ENCODE data around the gene SERPINB12. TPM values are rescaled to one million over a fixed set of nuclear protein-coding genes. Genes with fewer than 3 reads are reported as not detected.
A peak's percentile ranks its signal among the peaks of the same experiment; 100 is the strongest.

SERPINB12 gene
- polyA plus RNA-seq (2013, experiment 1 of 2): not detected
- not detected for polyA plus RNA-seq (2013, experiment 2 of 2)

- Histone ChIP-seq H3K9me3 (ENCODE audit: control insufficient read depth, low read length) (no peaks in the 10 kb centered on the region), H3K18ac (ENCODE audit: low read depth in 1 of 2, low read length in 2 of 2) (no peak within 1 kb of the TSS), H3K36me3 (ENCODE audit: control insufficient read depth in 1 of 2, insufficient read depth in 2 of 2, low read depth in 1 of 2, low read length in 2 of 2) (no peaks in the 10 kb centered on the region), H3K27ac (ENCODE audit: low read length, poor library complexity, severe bottlenecking) (no peak within 1 kb of the TSS), H2BK12ac (ENCODE audit: low read length in 2 of 2) (no peak within 1 kb of the TSS), H2BK120ac (ENCODE audit: low read depth, low read length) (no peak within 1 kb of the TSS), H3K79me1 (replicated peaks; ENCODE audit: low read length, poor library complexity, severe bottlenecking) (no peaks in the 10 kb centered on the region), H4K91ac (ENCODE audit: low read length) (no peak within 1 kb of the TSS), H3K9ac (ENCODE audit: low read length) (no peak within 1 kb of the TSS), H3K4me1 (ENCODE audit: control insufficient read depth, insufficient read depth, low read depth, low read length) (no peaks in the 10 kb centered on the region), H3K23ac (ENCODE audit: low read length in 2 of 2) (no peak within 1 kb of the TSS), H3K4ac (ENCODE audit: low read depth in 1 of 2, low read length in 2 of 2) (no peak within 1 kb of the TSS), H3K27me3 (ENCODE audit: control insufficient read depth in 1 of 2, insufficient read depth in 1 of 2, low read length in 2 of 2) (no peaks in the 10 kb centered on the region), H3K4me2 (ENCODE audit: low read length, poor library complexity, severe bottlenecking) (no peak within 1 kb of the TSS), H4K8ac (ENCODE audit: low read length) (no peak within 1 kb of the TSS), H2BK15ac (ENCODE audit: low read depth, poor library complexity, severe bottlenecking) (no peak within 1 kb of the TSS), H2AFZ (ENCODE audit: low read depth, low read length) (no peak within 1 kb of the TSS), H2AK5ac (ENCODE audit: low read length, severe bottlenecking) (no peak within 1 kb of the TSS), H3K14ac (ENCODE audit: low read length in 2 of 2) (no peak within 1 kb of the TSS), H3K4me3 (ENCODE audit: insufficient read depth in 1 of 2, low read depth in 1 of 2, low read length in 2 of 2) (no peak within 1 kb of the TSS), H2BK5ac (ENCODE audit: low read depth, low read length, poor library complexity, severe bottlenecking) (no peak within 1 kb of the TSS)
- WGBS: no CpG with 5 or more reads among the region's 1 CpG
- no peak for DNase-seq
These were observed at the start of gene SERPINB12 for GRCh38 chr18:63542069-63542468. TSS of gene SERPINB12 (plus strand) at chr18:63542369. CDS start at chr18:63556160, 13,791 bp downstream.

GRCh38 chr18:63492851-63493250 lies 49.3 kb upstream of the SERPINB12 start:
- Histone ChIP-seq H3K27ac (ENCODE audit: low read length, poor library complexity, severe bottlenecking) (no peak overlapping the region), H3K4me1 (ENCODE audit: control insufficient read depth, insufficient read depth, low read depth, low read length) (no peaks in the 10 kb centered on the region), H2AFZ (ENCODE audit: low read depth, low read length) (no peak overlapping the region), H3K79me1 (replicated peaks; ENCODE audit: low read length, poor library complexity, severe bottlenecking) (no peaks in the 10 kb centered on the region), H3K4me3 (ENCODE audit: insufficient read depth in 1 of 2, low read depth in 1 of 2, low read length in 2 of 2) (no peak overlapping the region), H2BK5ac (ENCODE audit: low read depth, low read length, poor library complexity, severe bottlenecking) (no peak overlapping the region), H3K18ac (ENCODE audit: low read depth in 1 of 2, low read length in 2 of 2) (no peak overlapping the region), H3K36me3 (ENCODE audit: control insufficient read depth in 1 of 2, insufficient read depth in 2 of 2, low read depth in 1 of 2, low read length in 2 of 2) (no peaks in the 10 kb centered on the region), H2BK120ac (ENCODE audit: low read depth, low read length) (no peak overlapping the region), H3K23ac (ENCODE audit: low read length in 2 of 2) (no peak overlapping the region), H4K8ac (ENCODE audit: low read length) (no peak overlapping the region), H3K14ac (ENCODE audit: low read length in 2 of 2) (no peak overlapping the region), H2AK5ac (ENCODE audit: low read length, severe bottlenecking) (no peak overlapping the region), H3K9ac (ENCODE audit: low read length) (no peak overlapping the region), H3K9me3 (ENCODE audit: control insufficient read depth, low read length) (no peaks in the 10 kb centered on the region), H2BK15ac (ENCODE audit: low read depth, poor library complexity, severe bottlenecking) (no peak overlapping the region), H3K4me2 (ENCODE audit: low read length, poor library complexity, severe bottlenecking) (no peak overlapping the region), H4K91ac (ENCODE audit: low read length) (no peak overlapping the region), H2BK12ac (ENCODE audit: low read length in 2 of 2) (no peak overlapping the region), H3K4ac (ENCODE audit: low read depth in 1 of 2, low read length in 2 of 2) (no peak overlapping the region), H3K27me3 (ENCODE audit: control insufficient read depth in 1 of 2, insufficient read depth in 1 of 2, low read length in 2 of 2) (peaks cover 8% of the 10 kb centered on the region in 2 experiments)
- no peak for DNase-seq
- 90% methylated on average over 3 of the region's 3 CpGs for WGBS

GRCh38 chr18:63495675-63496074 lies 46.5 kb upstream of the SERPINB12 start:
- H3K18ac ChIP-seq (ENCODE audit: low read depth in 1 of 2, low read length in 2 of 2): no peak overlapping the region
- no peaks in the 10 kb centered on the region for H3K9me3 ChIP-seq (ENCODE audit: control insufficient read depth, low read length)
- H3K4me2 ChIP-seq (ENCODE audit: low read length, poor library complexity, severe bottlenecking): no peak overlapping the region
- no peak for DNase-seq
- no peak overlapping the region for H3K23ac ChIP-seq (ENCODE audit: low read length in 2 of 2)
- no peak overlapping the region for H2BK15ac ChIP-seq (ENCODE audit: low read depth, poor library complexity, severe bottlenecking)
- no peak overlapping the region for H3K27ac ChIP-seq (ENCODE audit: low read length, poor library complexity, severe bottlenecking)
- no peak overlapping the region for H2AFZ ChIP-seq (ENCODE audit: low read depth, low read length)
- no peak overlapping the region for H3K4me3 ChIP-seq (ENCODE audit: insufficient read depth in 1 of 2, low read depth in 1 of 2, low read length in 2 of 2)
- WGBS: no CpG with 5 or more reads among the region's 2 CpGs
- H4K8ac ChIP-seq (ENCODE audit: low read length): no peak overlapping the region
- no peaks in the 10 kb centered on the region for H3K36me3 ChIP-seq (ENCODE audit: control insufficient read depth in 1 of 2, insufficient read depth in 2 of 2, low read depth in 1 of 2, low read length in 2 of 2)
- H3K79me1 ChIP-seq (replicated peaks; ENCODE audit: low read length, poor library complexity, severe bottlenecking): no peaks in the 10 kb centered on the region
- H2AK5ac ChIP-seq (ENCODE audit: low read length, severe bottlenecking): no peak overlapping the region
- H3K4me1 ChIP-seq (ENCODE audit: control insufficient read depth, insufficient read depth, low read depth, low read length): no peaks in the 10 kb centered on the region
- H2BK12ac ChIP-seq (ENCODE audit: low read length in 2 of 2): no peak overlapping the region
- no peak overlapping the region for H2BK120ac ChIP-seq (ENCODE audit: low read depth, low read length)
- no peak overlapping the region for H4K91ac ChIP-seq (ENCODE audit: low read length)
- peaks cover 4 to 8% of the 10 kb centered on the region in 2 experiments for H3K27me3 ChIP-seq (ENCODE audit: control insufficient read depth in 1 of 2, insufficient read depth in 1 of 2, low read length in 2 of 2)
- H2BK5ac ChIP-seq (ENCODE audit: low read depth, low read length, poor library complexity, severe bottlenecking): no peak overlapping the region
- H3K14ac ChIP-seq (ENCODE audit: low read length in 2 of 2): no peak overlapping the region
- H3K4ac ChIP-seq (ENCODE audit: low read depth in 1 of 2, low read length in 2 of 2): no peak overlapping the region
- H3K9ac ChIP-seq (ENCODE audit: low read length): no peak overlapping the region

- no peak overlapping the region for H2BK5ac ChIP-seq (ENCODE audit: low read depth, low read length, poor library complexity, severe bottlenecking)
- H3K4me3 ChIP-seq (ENCODE audit: insufficient read depth in 1 of 2, low read depth in 1 of 2, low read length in 2 of 2): no peak overlapping the region
- H2AFZ ChIP-seq (ENCODE audit: low read depth, low read length): no peak overlapping the region
- no peaks in the 10 kb centered on the region for H3K4me1 ChIP-seq (ENCODE audit: control insufficient read depth, insufficient read depth, low read depth, low read length)
- H3K4me2 ChIP-seq (ENCODE audit: low read length, poor library complexity, severe bottlenecking): no peak overlapping the region
- H2BK12ac ChIP-seq (ENCODE audit: low read length in 2 of 2): no peak overlapping the region
- H3K23ac ChIP-seq (ENCODE audit: low read length in 2 of 2): no peak overlapping the region
- H3K9me3 ChIP-seq (ENCODE audit: control insufficient read depth, low read length): no peaks in the 10 kb centered on the region
- H2BK120ac ChIP-seq (ENCODE audit: low read depth, low read length): no peak overlapping the region
- H3K14ac ChIP-seq (ENCODE audit: low read length in 2 of 2): no peak overlapping the region
- H4K91ac ChIP-seq (ENCODE audit: low read length): no peak overlapping the region
- no peaks in the 10 kb centered on the region for H3K36me3 ChIP-seq (ENCODE audit: control insufficient read depth in 1 of 2, insufficient read depth in 2 of 2, low read depth in 1 of 2, low read length in 2 of 2)
- 0% methylated on average over 1 of the region's 2 CpGs for WGBS
- peak; percentile 39 for DNase-seq
- no peaks in the 10 kb centered on the region for H3K79me1 ChIP-seq (replicated peaks; ENCODE audit: low read length, poor library complexity, severe bottlenecking)
- H4K8ac ChIP-seq (ENCODE audit: low read length): no peak overlapping the region
- H3K9ac ChIP-seq (ENCODE audit: low read length): no peak overlapping the region
- no peak overlapping the region for H3K27ac ChIP-seq (ENCODE audit: low read length, poor library complexity, severe bottlenecking)
- H2BK15ac ChIP-seq (ENCODE audit: low read depth, poor library complexity, severe bottlenecking): no peak overlapping the region
- H2AK5ac ChIP-seq (ENCODE audit: low read length, severe bottlenecking): no peak overlapping the region
- no peak overlapping the region for H3K4ac ChIP-seq (ENCODE audit: low read depth in 1 of 2, low read length in 2 of 2)
- peaks cover 0 to 4% of the 10 kb centered on the region in 2 experiments for H3K27me3 ChIP-seq (ENCODE audit: control insufficient read depth in 1 of 2, insufficient read depth in 1 of 2, low read length in 2 of 2)
- H3K18ac ChIP-seq (ENCODE audit: low read depth in 1 of 2, low read length in 2 of 2): no peak overlapping the region
These were observed 36.4 kb upstream of the SERPINB12 start for GRCh38 chr18:63505566-63506335.
